RWPE1 (cell line): ENCODE results near the gene ADAMTS2.

Source experiments
- CTCF ChIA-PET: fragments of 350-600 bp; sonication (Branson Sonifier 250); formaldehyde crosslinking; extraction: SDS; loops from one replicate; lab custom pipeline; 2021; lab: Yijun Ruan, JAX
- POLR2A ChIA-PET: fragments of 400-600 bp; formaldehyde crosslinking; extraction: SDS; loops from one replicate; lab custom pipeline; 2020; ENCODE audit warnings: antibody characterized with exemption; ENCODE audit not compliant: low non-redundant PET; lab: Yijun Ruan, JAX
- DNase-seq: peaks from one replicate; pipeline ENCODE4 v3.0.0; 2012; ENCODE audit warnings: low spot score
- H3K27ac ChIP-seq: fragments of 450-650 bp; 2 replicates; pipeline ENCODE4 v1.5.1; 2017
- CTCF ChIP-seq: fragments of 450-650 bp; conservative IDR thresholded peaks from 2 replicates; pipeline ENCODE4 v1.5.1; 2017; ENCODE audit warnings: low read depth, mild to moderate bottlenecking

The ADAMTS2 gene

DNA sequence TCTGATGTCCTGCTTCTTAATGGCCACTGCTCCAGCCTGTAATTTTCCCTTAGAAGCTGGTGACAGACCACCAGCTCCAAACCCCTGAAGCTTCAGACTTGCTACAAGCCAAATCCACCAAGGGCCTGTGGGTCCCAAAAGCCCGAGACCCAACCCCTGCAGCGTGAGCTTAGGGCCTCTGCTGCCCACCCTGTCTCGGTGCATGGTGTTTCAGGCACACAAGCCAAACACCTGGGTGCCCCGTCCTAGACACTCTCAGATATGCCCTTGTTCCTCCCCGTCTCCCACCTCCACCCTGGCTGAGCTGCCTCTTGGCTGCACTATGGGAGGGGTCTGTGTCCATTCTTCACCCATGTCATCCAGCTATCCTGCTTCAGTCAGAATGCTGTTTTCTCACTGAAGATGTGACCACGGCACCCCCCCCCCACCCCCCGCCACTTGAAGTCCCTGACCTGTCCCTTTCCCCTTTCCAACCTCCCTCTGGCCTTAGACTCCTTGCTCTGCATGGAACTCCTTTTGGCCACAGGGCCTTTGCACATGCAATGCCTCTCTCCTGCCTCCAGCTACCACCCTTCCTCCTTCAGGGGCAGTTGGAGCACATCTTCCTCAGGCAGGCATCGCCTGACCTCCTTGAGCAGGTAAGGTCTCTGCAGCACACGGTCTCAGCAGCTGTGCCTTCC lies 229.3 kb downstream of the ADAMTS2 start:
- no peak for TF ChIP-seq CTCF
- no peak for DNase-seq
- ChIA-PET POLR2A (no interaction called here), CTCF (interaction anchor here (0.6 kb wide), 1 partner anchor 227 kb away, joined by 4 read pairs; no protein-coding TSS in a partner anchor)
- H3K27ac ChIP-seq, result no peak overlapping the region

DNA sequence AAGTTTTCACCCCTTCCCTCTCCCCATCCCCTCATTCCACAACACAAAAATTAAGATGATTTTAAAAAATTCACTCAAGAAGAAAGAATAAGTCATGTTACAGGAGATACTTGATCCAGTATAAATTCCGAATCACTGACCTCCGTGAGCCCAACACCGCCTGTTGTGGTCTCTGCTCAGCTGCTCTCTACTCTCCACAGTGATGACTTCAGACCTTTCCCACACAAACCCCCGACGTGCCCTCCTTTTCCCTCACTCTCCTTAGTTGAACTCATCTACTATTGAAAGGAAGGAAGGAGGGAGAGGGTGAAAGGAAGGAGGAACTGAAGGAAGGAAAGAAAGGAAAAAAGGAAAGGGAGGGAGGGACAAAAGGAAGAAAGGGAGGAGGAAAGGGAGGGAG lies 230.0 kb downstream of the ADAMTS2 start:
- DNase-seq, result no peak
- ChIA-PET CTCF (interaction anchor here (0.6 kb wide), 1 partner anchor 226 kb away, joined by 4 read pairs; no protein-coding TSS in a partner anchor), POLR2A (no interaction called here)
- no peak overlapping the region for H3K27ac ChIP-seq
- no peak for TF ChIP-seq CTCF

DNA sequence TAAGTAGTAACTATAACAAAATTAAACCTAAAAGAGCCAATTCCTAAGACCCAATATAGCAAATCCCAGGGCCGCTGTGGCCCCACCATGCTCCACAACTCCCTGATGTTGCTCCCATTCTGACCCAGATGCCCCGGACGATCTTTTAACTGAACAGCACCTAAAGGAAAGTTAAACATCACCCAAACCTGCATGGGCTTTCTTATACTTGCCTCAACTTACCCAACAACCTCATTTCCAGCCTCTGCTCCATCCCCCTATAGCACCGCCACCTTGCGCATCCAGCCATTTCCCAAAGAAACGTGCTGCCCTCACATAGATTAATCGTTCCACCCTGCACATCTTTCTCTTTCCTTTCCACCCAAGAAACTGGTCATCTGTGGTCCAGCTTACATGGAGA lies 230.5 kb downstream of the ADAMTS2 start:
- H3K27ac ChIP-seq, result no peak overlapping the region
- TF ChIP-seq CTCF, result no peak
- DNase-seq, result no peak
- ChIA-PET POLR2A (no interaction called here), CTCF (no interaction called here)

GRCh38 chr5:179113945-179114641 lies 231.2 kb downstream of the ADAMTS2 start:
- no peak for DNase-seq
- no peak for TF ChIP-seq CTCF
- CTCF ChIA-PET, result no interaction called here
- POLR2A ChIA-PET, result no interaction called here
- H3K27ac ChIP-seq, result no peak overlapping the region

DNA sequence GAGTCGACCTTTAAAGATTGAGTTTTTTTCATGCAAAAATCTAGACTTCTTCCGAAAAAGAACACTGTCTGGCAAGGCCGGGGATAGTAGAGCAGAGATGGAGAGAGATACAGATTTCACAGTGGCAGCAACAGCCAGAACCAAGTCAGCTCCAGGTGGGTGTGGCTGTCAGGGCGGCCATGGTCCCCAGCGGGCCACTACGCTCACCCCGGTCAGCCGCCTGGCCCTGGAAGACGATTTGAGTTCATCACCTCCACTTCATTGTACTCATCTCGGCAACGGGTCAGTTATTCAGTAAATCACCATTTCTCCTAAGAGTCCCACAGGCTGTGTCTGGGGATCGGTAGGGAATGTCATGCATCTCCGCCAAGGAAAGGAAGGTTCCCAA lies 232.1 kb downstream of the ADAMTS2 start:
- no peak overlapping the region for H3K27ac ChIP-seq
- CTCF ChIA-PET, result no interaction called here
- DNase-seq, result no peak
- POLR2A ChIA-PET, result no interaction called here
- no peak for TF ChIP-seq CTCF

GRCh38 chr5:179112469-179113142 lies 232.7 kb downstream of the ADAMTS2 start:
- ChIA-PET POLR2A (no interaction called here), CTCF (no interaction called here)
- no peak for TF ChIP-seq CTCF
- no peak for DNase-seq
- H3K27ac ChIP-seq, result no peak overlapping the region
